22Rv1 (cell line): ENCODE measurements around the gene RAD51B.

ENCODE experiments used
- H3K27ac ChIP-seq: fragments of 450-650 bp; 2 replicates; pipeline ENCODE4 v1.5.1; 2017
- ZFX ChIP-seq: fragments of 450-650 bp; IDR thresholded peaks from 2 replicates; pipeline ENCODE4 v1.6.1; 2017; ENCODE audit warnings: antibody characterized with exemption, borderline replicate concordance
- TF ChIP-seq, protein P1 (sequence below): fragments of 450-650 bp; IDR thresholded peaks from 2 replicates; pipeline ENCODE4 v1.5.1; 2017; ENCODE audit warnings: mild to moderate bottlenecking

Gene RAD51B

DNA sequence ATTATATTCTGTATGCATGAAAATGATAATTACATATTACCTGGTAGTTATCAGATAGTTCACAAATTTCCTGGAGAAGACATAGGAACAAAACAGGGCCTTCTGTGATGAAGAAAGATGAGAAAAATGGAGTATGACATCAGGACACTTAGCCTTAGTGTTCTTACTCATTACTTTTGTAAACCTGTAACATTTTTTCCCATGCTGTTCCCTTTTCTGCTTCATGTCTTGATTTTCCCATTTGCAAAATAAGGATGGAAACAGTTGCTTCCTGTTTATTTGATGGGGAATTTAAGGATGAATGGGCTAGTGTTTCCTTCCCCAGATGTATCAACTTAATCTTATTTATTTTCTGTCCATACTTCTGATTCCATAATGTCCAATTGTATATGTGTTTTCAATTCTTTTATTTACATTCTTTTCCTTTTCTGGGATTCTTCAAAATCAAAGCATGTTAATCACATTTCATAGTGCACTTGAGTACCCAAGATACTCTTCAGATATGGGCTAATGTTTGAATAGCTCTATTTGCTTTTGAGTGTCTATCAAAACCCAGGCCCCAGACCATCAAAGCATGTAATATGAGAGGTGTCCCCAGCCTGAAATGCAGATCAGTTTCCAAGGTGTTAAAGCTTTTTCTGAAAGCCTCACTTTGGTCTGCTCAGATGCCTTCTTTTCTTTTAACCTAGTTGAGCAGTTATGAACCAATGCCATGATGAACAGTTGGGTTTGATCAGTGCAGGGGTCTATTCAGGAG lies 260.5 kb downstream of the RAD51B start:
- no peak for TF ChIP-seq ZFX
- TF ChIP-seq, protein P1, sequence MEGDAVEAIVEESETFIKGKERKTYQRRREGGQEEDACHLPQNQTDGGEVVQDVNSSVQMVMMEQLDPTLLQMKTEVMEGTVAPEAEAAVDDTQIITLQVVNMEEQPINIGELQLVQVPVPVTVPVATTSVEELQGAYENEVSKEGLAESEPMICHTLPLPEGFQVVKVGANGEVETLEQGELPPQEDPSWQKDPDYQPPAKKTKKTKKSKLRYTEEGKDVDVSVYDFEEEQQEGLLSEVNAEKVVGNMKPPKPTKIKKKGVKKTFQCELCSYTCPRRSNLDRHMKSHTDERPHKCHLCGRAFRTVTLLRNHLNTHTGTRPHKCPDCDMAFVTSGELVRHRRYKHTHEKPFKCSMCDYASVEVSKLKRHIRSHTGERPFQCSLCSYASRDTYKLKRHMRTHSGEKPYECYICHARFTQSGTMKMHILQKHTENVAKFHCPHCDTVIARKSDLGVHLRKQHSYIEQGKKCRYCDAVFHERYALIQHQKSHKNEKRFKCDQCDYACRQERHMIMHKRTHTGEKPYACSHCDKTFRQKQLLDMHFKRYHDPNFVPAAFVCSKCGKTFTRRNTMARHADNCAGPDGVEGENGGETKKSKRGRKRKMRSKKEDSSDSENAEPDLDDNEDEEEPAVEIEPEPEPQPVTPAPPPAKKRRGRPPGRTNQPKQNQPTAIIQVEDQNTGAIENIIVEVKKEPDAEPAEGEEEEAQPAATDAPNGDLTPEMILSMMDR: no peak
- H3K27ac ChIP-seq: no peak overlapping the region

GRCh38 chr14:68081489-68081888 lies 261.9 kb downstream of the RAD51B start:
- TF ChIP-seq, protein P1: no peak
- TF ChIP-seq ZFX: no peak
- H3K27ac ChIP-seq: no peak overlapping the region

- H3K27ac ChIP-seq: no peak overlapping the region
- TF ChIP-seq, protein P1: no peak
- no peak for TF ChIP-seq ZFX
These were observed 263.2 kb downstream of the RAD51B start for GRCh38 chr14:68082698-68083291.

- H3K27ac ChIP-seq: no peak overlapping the region
- TF ChIP-seq ZFX: no peak
- TF ChIP-seq, protein P1: no peak; the same call in 1 of the 2 replicates
These were observed 264.7 kb downstream of the RAD51B start for GRCh38 chr14:68084256-68084655.

- H3K27ac ChIP-seq: no peak overlapping the region
- TF ChIP-seq ZFX: no peak
- TF ChIP-seq, protein P1: no peak
These were observed 266.2 kb downstream of the RAD51B start for GRCh38 chr14:68085742-68086141.

DNA sequence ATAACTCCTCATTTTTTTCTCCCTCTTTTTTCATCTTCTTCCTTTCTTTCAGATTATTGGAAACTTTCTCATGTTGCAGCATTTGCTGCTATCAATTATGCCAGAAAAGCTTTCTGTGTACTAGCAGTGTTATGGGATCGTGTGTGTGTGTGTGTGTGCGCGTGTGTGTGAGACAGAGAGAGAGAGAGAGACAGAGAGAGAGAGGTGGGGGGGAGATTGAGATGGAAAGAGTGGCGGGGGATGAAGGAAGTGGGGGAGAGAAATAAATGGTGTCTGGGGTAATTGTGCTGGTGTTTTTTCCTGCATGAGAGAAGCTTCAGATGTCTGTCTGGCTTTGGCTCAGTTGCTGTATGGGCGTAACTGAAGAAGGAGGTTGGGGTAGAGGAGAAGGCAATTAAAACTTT lies 268.9 kb downstream of the RAD51B start:
- H3K27ac ChIP-seq: no peak overlapping the region
- TF ChIP-seq, protein P1: no peak
- no peak for TF ChIP-seq ZFX

DNA sequence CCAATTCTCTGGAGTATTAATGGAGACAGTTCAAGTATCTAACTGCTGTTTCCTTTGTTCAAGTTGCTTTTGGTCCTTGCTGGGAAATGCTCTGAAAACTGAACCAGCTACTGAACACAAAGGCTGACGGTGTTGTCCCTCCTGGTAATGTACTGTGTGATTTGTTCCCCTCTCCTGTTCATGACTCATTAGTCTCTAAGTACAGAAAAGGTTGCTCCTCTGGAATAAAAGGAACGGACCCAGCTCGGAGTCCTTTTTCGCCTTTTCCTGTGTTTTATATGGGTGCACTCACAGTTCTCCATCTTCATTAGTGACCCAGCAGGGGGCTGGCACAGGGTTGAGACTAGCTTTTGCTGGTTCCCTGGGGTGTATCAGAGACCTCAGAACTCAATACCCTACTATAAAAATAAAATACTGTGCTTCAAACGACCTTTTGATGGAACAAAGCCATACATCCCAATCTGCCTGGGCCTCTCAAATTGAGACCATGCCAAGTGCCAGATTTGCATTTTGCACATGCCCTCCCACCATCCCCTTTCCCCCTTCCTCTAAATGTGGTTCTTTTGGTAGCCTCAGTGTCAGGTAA lies 269.7 kb downstream of the RAD51B start:
- no peak for TF ChIP-seq ZFX
- TF ChIP-seq, protein P1: no peak
- H3K27ac ChIP-seq: no peak overlapping the region
